Stimulated activated CD4-positive, alpha-beta T cell treated with anti-CD3 and anti-CD28 coated beads, Interleukin-12 subunit alpha, Interleukin-12 subunit beta, amount 100 ng/mL, for 24 hours (primary cell): Measurements from ENCODE around the gene CASQ2.
"Not testable (repeated sequence)": the region's sequence is repeated elsewhere in the genome, so short reads cannot be mapped to it uniquely, and the experiment has no call there.

Experiments
- DNase-seq, 2 experiments: peaks; one replicate each; pipeline ENCODE4 v3.0.0-alpha.2; 2020; ENCODE audit warnings: low read depth in 2 of 2

CASQ2 gene

DNA sequence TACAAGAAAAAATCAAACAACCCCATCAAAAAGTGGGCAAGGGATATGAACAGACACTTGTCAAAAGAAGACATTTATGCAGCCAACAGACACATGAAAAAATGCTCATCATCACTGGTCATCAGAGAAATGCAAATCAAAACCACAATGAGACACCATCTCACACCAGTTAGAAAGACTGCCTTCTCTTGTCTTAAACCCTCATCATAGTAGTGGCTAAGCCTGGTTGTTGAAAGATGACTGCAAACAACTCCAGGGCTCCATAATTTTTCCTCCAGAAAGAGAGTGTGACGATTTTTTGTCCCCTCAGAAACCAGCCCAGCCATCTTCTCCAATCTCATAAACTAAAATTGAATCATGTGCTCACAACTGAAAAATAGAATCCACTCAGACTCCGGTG is 12.1 kb upstream of the CASQ2 start:
- not testable (repeated sequence) for DNase-seq

DNA sequence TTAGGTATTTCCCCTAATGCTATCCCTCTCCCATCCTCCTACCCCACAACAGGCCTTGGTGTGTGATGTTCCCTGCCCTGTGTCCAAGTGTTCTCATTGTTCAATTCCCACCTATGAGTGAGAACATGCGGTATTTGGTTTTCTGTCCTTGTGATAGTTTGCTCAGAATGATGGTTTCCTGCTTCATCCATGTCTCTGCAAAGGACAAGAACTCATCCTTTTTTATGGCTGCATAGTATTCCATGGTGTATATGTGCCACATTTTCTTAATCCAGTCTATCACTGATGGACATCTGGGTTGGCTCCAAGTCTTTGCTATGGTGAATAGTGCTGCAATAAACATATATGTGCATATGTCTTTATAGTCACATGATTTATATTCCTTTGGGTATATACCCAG is 10.6 kb upstream of the CASQ2 start:
- not testable (repeated sequence) for DNase-seq

DNA sequence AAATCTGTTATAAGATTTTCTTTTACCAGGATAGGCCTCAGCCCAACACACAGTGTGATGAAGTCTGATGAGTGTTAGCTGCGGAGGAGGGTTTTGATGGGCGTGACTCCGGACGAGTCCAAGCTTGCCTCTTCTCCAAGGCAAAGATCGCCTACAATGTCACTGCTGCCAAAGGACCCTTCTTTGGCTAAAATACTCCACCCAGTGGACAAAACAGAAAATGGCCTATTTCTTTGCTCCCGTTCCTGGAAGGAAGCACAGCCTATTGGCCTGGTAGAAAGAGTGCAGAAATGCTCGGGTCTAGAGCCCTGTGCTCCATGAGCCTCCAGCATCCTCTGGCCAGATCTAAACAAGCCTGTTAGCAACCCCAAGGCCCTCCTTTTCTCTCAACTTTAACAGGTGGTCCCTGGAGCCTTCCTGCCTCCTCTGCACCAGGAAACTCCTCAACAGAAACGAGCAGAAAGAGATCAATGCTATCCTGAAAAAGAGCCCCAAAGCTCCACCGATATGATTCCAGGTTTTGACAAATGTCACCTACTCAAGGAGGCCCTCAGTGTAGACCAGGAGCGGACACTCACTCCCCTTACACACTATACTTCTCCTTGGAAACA is 3.4 kb upstream of the CASQ2 start:
- DNase-seq, result no peak

DNA sequence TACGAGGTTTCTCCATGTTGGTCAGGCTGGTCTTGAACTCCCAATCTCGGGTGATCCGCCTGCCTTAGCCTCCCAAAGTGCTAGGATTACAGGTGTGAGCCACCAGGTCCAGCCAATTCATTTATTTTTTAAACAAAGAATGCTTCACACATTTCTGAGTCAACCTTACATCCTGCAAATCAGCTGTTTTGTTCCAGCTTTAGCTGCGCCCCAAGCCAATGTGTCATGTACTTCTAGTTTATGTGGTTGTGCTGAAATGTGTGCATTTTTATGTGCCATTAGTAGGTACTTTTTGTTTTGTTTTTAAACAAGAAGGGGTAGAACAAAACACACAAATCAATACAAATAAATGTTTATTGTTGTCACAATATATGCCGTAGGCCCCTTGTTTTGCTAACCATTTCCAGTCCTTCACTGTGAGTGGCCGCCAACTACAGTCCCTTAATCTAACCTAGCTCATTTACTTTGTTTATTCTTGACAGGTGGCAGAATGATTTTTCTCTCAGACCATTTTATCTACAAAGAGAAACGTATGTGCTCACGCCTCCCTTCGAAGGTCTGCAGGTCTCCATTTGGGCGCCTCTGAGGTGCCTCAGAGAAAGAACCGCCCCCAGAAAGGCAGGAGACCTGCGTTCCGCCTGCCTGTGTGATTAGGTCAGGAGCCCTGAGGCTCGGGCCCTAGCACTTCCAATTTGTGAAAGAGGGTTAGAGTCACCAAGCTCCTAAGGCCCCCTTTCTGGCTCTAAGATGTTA is 2.8 kb upstream of the CASQ2 start:
- DNase-seq, result no peak

DNA sequence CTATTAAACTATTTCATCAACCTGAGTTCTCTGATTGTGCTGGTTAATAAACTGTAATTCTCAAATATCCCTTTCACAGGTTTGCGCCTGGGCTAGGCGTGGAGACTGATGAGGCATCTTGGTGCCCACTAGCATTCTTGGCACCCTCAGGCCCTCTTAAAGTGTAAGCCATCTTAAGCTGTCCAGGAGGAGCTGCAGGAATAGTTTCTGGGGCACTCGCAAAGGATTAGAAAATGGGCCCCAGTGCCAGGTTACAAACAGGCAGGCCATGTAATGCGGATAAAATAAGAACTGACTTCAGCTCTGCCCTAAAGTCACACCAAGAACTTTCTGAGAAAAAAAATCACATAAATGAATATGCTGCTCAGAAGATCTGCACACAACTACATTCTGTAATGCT is 1.1 kb downstream of the CASQ2 start:
- DNase-seq, result no peak

DNA sequence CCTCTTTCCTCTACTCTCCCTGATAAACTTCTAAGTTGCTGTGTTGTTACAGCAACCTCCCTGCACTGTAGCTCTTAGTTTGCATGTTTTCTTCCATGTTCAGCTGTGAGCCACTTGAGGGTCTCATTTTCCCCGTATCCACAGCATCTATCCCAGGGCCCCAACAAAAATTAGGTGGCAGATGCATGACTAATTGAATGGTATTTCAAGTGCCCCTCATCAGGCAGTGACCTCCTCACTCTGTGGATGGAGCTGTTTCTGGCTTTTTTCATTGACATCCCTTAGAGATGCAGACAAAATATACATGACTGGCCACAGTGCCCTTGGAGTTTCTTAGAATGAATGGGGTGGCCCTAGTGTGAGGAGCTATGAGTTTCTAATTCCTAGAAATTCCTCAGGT is 3.4 kb downstream of the CASQ2 start:
- DNase-seq, result no peak

DNA sequence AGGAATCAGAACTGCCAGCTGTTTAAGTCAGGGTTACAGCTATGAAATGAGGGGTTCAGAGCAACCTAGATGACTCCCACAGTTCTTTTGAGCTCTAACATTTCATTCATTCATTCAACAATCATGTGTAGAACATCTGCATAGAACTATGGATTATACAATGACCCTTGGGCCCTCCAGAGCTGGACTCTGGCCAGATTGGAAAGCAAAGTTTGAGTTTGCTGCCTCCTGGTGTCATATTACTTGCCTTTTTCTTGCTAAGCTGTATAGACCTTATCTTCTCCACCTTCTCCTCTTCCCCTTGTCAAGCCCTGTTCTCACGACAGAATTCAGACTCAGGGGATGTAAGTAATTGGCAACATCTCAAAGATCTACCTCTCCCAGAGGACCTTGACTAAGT is 4.0 kb downstream of the CASQ2 start:
- DNase-seq, result no peak

DNA sequence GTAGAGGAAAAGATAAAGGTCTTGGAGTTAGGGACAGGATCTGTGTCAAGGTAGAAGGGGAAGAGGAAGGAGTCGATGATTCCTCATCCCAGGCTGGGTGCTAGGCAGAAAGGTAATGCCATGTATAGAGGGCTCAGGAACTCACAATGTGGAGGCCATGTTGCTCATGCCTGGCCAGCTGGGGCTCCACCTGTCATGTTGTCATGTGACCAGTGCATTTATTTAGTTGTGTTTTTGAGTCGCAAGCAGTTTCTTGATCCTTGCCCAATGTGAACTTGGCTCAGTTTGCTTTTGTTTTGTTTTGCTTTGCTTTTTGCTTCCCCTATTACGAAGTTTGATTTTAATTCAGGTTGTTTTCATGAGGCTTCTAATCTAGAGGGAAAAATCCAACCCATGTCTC is 5.7 kb downstream of the CASQ2 start:
- no peak for DNase-seq

DNA sequence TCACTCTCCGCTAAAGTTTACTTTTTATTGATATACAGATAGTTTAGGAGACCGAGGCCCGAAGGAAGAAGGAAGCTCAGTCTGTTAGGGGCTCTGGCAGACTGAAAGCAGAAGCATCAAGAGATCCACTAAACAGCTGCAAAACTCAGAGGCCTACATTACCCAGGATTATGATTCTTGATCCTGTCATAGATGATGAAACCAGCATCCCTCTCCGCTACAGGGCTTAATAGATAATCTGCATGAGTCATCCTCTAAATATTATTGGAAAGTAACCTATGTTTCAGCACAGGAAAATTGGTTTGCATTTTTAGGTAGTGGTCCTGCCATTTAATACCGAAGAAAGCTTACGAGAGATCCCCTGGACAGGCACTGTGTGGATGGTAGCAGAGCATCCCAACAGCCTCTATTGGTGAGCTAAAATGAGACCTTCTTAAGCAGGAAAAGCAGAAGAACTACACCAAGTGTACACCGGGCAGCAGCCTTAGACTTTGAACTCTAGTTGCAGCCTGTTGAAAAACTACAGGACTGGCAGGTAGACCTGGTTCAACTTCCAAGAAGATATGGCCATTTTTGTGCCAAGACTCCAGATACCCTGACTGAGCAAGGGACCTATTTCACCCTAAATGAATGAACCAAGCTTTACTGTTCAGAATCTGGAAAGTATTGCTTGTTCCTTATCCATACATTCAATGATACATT is 6.8 kb downstream of the CASQ2 start:
- DNase-seq, result no peak

DNA sequence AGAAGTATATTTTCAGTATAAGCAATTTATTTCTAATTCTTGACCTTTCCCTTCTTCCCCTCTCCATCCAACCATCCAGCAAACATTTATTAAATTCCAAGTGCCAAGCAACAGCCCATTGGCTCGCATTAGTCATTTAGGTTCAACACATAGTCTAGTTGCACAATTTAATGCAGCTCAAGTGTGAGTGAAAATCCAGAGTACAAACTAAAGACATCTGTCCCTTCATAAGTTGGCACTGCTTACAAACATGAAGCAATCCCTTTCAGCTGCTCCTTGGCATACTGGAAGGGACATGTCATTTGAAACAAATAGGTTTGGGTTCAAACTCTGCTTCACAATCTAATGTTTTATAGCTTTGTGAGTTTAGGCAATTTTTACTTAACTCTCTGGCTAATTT is 10.7 kb downstream of the CASQ2 start:
- no peak for DNase-seq

DNA sequence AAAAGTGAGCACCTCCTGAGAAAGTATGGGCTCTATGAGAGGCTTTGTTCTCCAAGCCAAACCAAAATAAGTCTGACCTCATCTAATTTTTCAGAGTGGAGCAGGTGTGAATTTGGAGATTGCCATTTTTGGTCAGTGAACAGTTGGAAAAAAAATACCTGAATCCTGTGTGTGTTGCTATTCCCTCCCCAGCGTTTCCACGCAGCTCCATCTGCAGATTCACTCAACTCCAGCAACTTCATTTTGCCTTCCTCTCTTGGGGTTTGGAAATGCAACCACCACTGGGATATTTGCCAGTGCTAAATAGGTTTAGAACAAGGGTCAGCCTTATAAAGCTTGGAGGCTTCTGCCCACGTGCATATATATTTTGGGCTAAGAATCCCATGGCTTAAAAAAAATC is 11.2 kb downstream of the CASQ2 start:
- no peak for DNase-seq

DNA sequence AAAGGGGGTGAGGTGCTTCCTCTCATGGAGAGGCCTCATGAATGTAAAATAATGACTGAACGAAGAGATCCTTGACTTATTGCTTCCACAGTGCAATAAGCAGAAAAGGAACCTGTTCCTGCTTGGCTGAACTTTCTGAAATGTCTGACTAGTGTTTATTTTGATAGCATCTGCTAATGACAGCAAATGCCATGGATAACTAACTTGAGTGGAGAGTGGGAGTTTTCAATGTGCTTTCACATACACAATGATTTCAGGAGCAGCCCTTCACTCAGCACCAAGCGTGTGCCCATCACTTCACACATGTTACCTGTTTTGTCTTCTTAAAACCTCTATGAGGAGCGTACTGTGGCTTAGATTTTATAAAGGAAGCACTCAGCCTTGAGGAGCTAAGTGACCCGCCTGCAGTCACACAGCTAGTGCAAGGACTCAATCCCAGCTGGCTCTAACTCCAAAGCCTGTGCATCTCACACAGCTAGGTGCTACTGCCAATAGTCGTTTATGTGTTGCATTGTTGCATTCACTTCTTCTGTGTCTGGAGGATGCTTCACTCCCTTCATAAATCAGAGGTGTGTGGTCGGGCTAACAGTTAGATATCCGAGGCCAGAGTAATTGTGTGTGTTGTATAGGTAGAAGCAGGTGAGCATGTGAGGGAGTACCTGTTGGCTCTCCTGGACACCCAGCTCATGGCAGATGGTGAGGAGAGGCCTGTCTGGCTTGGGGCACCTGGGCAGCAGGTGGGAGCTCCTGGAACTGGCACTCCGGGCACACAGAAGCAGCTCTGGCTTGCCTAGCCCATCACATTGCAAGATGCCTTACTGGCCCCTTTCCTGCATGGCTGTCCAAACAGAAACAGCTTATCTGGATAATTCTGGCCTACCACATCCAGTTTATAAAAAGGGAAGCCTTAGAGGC is 12.8 kb downstream of the CASQ2 start:
- DNase-seq, result no peak

DNA sequence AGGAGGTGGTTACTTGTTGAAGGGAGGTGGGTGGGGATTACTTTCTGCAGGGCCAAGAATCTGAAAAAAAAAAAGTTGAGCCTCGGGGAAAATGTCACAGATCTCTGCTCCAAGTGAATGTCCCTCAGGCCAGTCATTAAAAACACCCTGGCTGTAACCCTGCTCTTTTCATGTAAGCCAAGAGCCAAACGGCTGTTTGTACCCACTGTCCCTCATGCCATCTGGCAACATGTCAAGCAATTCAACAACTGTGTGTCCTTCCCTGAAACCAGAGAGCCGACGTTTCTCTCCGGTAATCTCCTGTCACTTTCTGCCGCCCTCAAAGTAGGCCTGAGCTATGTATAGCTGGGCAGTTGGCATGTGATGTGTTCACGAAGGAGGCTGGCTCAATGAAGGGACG is 14.7 kb downstream of the CASQ2 start:
- DNase-seq, result no peak

DNA sequence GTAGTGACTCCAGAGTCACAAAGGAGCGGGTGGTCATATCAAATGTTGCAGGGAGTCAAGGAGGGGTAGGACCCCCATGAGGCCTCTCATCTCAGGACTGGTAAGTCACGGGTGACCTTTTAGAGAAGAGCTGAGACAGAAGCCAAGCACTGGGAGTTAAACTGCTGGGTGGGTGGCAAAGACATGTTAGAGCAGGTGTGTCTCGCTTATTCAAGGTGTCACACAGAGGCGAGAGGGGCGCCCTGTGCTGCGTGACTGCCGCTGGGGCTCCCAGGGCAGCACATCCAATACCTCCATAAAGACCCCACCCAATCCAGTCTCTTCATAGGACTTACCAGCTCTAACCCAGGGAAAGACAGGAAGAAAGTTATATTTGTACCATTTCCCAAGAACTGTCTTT is 15.2 kb downstream of the CASQ2 start:
- no peak for DNase-seq

DNA sequence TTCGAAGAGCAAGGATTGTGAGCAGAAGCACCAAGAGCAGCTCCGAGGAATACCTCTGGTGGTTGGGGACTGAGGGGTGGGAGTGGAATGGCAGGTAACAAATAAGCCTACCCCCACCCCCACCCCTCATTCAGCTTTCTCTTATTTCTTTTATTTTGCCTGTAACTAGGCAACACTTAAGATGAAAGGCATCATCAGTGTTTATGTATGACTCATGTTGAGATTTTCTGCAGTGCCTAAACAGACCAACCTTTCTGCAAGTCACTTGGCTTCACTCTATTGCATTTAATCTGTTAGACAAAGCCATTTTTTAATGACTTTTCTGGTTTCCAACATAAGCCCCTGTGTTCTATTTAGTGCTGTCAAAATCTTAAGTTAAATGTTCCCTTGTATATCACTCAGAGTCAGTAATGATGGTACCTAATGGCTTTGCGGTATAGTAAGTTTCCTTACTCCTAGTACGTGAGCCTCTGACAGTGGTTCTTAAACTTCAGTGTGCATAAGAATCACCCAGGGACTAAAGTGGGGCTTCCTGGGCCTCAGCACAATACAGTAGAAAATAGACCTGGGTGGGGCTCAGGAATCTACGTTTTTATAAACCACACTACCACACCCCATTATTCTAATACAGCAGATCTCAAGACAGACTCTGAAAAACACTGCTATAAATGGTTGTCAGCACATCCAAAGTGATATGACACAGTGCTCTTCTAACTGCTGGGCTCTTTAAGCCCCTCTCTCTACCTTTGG is 19.9 kb downstream of the CASQ2 start:
- no peak for DNase-seq

DNA sequence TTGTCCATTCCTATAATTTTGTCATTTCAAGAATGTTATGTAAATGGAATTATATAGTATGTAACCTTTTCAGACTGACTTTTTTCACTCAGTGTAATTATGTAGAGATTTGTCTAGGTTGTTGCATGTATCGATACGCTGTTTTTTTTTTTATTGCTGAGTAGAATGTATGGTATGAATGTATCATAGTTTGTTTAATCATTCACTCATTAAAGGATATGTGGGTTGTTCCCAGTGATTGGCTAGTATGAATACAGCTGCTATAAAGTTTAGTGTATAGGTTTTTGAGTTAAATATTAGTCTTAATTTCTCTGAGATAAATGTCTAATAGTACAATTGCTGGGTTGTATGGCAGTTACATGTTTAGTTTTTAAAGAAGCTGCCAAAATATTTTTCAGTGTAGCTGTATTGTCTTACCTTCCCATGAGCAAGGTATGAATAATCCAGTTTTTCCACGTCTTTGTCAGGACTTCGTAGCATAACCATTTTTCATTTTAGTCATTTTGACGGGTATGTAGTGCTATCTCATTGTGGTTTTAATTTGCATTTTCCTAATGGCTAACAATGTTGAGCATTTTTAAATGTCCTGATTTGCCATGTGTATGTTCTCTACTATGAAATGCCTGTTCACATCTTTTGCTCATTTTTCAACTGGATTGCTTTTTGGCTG is 22.4 kb downstream of the CASQ2 start:
- no peak for DNase-seq

DNA sequence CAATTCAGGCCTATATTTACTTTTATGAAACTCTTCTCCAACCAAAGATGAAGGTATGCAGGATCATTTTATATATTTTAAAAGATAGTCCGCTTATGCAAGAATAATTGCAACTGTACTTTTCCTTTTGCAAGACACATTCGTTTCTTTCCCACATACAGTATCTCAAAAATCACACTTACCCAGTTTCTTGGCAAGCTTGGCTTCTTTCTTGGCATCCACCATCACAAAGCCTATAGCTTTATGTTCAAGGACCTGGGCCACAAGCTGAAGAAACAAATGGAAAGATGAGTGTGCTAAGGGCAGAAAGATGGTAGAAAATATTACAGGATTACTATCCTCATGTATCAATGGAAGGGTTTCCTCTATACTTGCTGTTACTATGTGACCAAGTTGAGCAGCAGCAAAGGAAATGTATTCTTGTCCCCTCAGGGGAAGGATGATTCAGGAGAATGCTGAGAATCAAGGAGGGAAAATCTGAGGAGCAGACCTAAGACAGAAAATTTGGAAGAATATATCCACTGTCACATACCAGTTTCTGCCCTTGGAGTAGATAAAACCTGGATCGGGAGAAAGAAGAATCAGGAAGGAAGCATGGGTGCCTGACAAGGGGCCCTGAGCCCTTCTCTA is 23.8 kb downstream of the CASQ2 start:
- DNase-seq, result no peak

DNA sequence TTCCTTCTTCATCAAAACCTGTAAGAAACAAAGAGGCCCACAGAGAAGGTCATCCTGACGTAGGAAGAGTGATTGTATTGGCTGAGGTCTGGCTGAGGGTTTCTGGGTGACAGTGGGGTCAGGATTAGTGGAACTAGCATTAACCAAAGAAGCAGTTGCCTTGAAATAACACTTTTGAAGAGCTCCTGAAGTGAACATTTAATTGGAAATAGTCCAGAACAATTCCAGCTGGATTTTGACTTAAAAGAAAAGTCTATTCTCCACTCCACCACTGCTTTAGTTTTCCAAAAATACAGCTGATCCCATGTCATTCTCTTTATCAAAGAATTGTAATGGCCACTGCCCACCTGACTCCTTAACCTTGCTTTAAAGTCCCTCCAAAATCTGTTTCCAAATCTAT is 27.7 kb downstream of the CASQ2 start:
- DNase-seq, result no peak

DNA sequence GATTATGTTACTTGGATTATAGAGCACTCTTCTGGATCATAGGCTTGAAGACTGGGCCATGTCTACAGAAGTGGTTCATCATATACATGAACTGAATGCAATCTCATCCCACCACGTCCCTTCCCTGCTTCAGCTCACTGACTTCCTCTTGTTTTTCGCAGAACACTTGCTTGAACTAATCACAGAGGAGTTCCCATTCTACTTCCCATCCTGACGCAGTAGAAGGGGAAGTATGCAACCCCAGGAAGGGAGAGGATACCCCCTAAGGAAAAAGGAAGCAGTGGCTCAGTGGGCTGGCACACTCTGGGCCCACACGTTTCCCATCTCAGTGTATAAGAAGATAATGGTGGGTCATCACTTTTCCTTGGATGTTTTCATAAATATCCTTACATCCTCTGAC is 36.2 kb downstream of the CASQ2 start:
- no peak for DNase-seq

DNA sequence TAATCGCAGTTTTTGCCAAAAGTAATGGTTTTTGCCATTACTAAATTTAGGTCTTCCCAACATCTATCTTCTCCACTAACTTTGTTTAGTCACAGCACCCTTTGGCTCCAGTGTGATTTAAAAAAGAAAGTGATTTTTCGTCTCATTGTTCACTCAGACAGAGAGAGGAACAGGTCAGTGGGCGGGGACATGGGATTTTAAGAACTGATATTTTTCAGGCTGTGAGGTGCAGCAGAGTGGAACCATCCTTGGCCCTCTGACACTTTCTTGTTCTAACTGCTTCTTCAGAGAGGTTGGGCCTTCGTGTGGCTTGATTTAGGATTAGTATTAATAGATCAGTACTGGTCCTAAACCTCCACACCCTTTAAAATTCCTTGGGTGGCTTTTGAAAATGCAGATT is 38.8 kb downstream of the CASQ2 start:
- DNase-seq, result no peak
